ENCODE results near the gene TMEM203. TPM values are rescaled to one million over a fixed set of nuclear protein-coding genes. Genes with fewer than 3 reads are reported as not detected.

TMEM203 gene
- total and polyA plus RNA-seq, 2 of the 13 experiments (the other 11 are each of a cell fraction or from before 2014, with no cell fraction given): 23.4 to 36.7 TPM

DNA sequence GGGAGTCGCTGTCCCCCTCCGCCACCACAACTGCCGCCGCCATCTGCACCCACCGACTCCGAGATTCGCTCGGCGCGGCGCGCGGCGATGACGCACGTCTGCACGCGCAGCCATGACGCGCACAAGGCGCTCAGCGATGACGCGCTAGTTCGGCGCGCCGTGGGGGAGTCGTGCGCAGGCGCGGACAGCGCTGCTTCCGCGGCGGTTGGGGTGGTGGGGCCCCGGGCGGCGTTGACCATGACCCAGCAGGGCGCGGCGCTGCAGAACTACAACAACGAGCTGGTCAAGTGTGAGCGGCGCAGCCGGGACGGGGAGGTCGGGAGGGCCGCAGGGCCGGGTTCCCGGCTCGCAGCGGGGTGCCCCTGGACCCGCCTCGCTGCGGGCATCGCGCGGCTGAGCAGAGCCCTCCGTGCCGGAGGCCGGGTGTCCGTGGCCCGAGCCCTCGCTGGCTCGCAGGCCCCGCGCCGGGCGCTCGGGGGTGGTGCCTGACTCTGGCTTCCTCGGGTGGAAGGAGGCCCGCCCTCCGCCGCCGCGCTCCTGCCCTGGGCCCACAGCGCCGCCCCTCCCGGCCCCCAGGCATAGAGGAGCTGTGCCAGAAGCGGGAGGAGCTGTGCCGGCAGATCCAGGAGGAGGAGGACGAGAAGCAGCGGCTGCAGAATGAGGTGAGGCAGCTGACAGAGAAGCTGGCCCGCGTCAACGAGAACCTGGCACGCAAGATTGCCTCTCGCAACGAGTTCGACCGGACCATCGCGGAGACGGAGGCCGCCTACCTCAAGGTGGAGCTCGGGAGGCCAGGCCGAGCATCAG, 16.8 kb downstream of the TMEM203 start, which contains the start of the genes ANAPC2 and SSNA1 (continued):
- TF ChIP-seq RAD21 (CRISPR knock-in tag; IDR thresholded peaks at IDR 0.05) (peak; percentile 92), ZGPAT (CRISPR knock-in tag; IDR thresholded peaks at IDR 0.05) (peak; percentile 89; the same call in 1 of the 2 replicates), ZNF337 (CRISPR knock-in tag; IDR thresholded peaks at IDR 0.05; ENCODE audit: borderline replicate concordance, low read depth) (no peak), NRL (CRISPR knock-in tag; IDR thresholded peaks at IDR 0.05; ENCODE audit: borderline replicate concordance) (no peak; the same call in 1 of the 2 replicates), HMG20B (CRISPR knock-in tag; conservative IDR thresholded peaks at IDR 0.05) (no peak), PPARG (CRISPR knock-in tag; conservative IDR thresholded peaks at IDR 0.05) (no peak; the same call in 1 of the 2 replicates), CCAR2 (optimal IDR thresholded peaks at IDR 0.05; ENCODE audit: low read depth, low read length) (no peak), ZNF230 (CRISPR knock-in tag; IDR thresholded peaks at IDR 0.05) (no peak), IKZF5 (CRISPR knock-in tag; IDR thresholded peaks at IDR 0.05) (peak; percentile 71), ATF2 (CRISPR knock-in tag; IDR thresholded peaks at IDR 0.05) (peak; percentile 92), ZSCAN20 (CRISPR knock-in tag; IDR thresholded peaks at IDR 0.05; ENCODE audit: borderline replicate concordance) (peak; percentile 74; the same call in 1 of the 2 replicates), SNAI1 (CRISPR knock-in tag; IDR thresholded peaks at IDR 0.05; ENCODE audit: borderline replicate concordance) (no peak), ZNF335 (CRISPR knock-in tag; IDR thresholded peaks at IDR 0.05) (0 out of 2 replicates have a peak, but pooled peaks have one; percentile 67), SAP130 (CRISPR knock-in tag; IDR thresholded peaks at IDR 0.05; ENCODE audit: low read depth) (peak; percentile 97), MTA3 (CRISPR knock-in tag; IDR thresholded peaks at IDR 0.05) (no peak), ELF3 (CRISPR knock-in tag; IDR thresholded peaks at IDR 0.05) (peak; percentile 70), RARA (CRISPR knock-in tag; IDR thresholded peaks at IDR 0.05) (peak; percentile 69)
- TF ChIP-seq, protein P1, sequence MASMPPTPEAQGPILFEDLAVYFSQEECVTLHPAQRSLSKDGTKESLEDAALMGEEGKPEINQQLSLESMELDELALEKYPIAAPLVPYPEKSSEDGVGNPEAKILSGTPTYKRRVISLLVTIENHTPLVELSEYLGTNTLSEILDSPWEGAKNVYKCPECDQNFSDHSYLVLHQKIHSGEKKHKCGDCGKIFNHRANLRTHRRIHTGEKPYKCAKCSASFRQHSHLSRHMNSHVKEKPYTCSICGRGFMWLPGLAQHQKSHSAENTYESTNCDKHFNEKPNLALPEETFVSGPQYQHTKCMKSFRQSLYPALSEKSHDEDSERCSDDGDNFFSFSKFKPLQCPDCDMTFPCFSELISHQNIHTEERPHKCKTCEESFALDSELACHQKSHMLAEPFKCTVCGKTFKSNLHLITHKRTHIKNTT (CRISPR knock-in tag; IDR thresholded peaks at IDR 0.05): peak; percentile 84; the same call in 1 of the 2 replicates
- TF ChIP-seq, protein P2, sequence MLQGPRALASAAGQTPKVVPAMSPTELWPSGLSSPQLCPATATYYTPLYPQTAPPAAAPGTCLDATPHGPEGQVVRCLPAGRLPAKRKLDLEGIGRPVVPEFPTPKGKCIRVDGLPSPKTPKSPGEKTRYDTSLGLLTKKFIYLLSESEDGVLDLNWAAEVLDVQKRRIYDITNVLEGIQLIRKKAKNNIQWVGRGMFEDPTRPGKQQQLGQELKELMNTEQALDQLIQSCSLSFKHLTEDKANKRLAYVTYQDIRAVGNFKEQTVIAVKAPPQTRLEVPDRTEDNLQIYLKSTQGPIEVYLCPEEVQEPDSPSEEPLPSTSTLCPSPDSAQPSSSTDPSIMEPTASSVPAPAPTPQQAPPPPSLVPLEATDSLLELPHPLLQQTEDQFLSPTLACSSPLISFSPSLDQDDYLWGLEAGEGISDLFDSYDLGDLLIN (CRISPR knock-in tag; IDR thresholded peaks at IDR 0.05; ENCODE audit: borderline replicate concordance): peak; percentile 64; the same call in 1 of the 2 replicates
- TF ChIP-seq, protein P3, sequence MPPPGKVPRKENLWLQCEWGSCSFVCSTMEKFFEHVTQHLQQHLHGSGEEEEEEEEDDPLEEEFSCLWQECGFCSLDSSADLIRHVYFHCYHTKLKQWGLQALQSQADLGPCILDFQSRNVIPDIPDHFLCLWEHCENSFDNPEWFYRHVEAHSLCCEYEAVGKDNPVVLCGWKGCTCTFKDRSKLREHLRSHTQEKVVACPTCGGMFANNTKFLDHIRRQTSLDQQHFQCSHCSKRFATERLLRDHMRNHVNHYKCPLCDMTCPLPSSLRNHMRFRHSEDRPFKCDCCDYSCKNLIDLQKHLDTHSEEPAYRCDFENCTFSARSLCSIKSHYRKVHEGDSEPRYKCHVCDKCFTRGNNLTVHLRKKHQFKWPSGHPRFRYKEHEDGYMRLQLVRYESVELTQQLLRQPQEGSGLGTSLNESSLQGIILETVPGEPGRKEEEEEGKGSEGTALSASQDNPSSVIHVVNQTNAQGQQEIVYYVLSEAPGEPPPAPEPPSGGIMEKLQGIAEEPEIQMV (CRISPR knock-in tag; IDR thresholded peaks at IDR 0.05; ENCODE audit: low read depth): no peak; the same call in 1 of the 2 replicates
